H9 (cell line): ENCODE results near the gene PHACTR1. TPM values are rescaled to one million over a fixed set of nuclear protein-coding genes. Genes with fewer than 3 reads are reported as not detected.

Experiments
- DNase-seq: peaks from one replicate; pipeline ENCODE4 v3.0.0-alpha.2; 2017
- H2AFZ ChIP-seq: one replicate; pipeline ENCODE4 v1.6.1; 2013; ENCODE audit warnings: mild to moderate bottlenecking, low read length, control low read depth, moderate library complexity
- H2AK5ac ChIP-seq: 2 replicates; pipeline ENCODE4 v1.6.1; 2013; ENCODE audit warnings: low read length, control low read depth, mixed read lengths; ENCODE audit not compliant: insufficient read length
- H2BK120ac ChIP-seq: one replicate; pipeline ENCODE4 v1.6.1; 2013; ENCODE audit warnings: low read depth, mild to moderate bottlenecking, low read length, control low read depth, inconsistent platforms; ENCODE audit not compliant: poor library complexity, severe bottlenecking
- H2BK12ac ChIP-seq: 2 replicates; pipeline ENCODE4 v1.6.1; 2013; ENCODE audit warnings: low read length, control low read depth, mixed read lengths, low read depth; ENCODE audit not compliant: insufficient read length
- H2BK15ac ChIP-seq: 2 replicates; pipeline ENCODE4 v1.6.1; 2013; ENCODE audit warnings: low read depth, low read length, control low read depth
- H2BK20ac ChIP-seq: one replicate; pipeline ENCODE4 v1.6.1; 2013; ENCODE audit warnings: low read depth, mild to moderate bottlenecking, low read length, control low read depth, inconsistent platforms; ENCODE audit not compliant: poor library complexity, severe bottlenecking
- H2BK5ac ChIP-seq: 2 replicates; pipeline ENCODE4 v1.6.1; 2013; ENCODE audit warnings: low read length, control low read depth, mixed read lengths; ENCODE audit not compliant: insufficient read length
- H3K14ac ChIP-seq: 2 replicates; pipeline ENCODE4 v1.6.1; 2013; ENCODE audit warnings: low read length, control low read depth; ENCODE audit not compliant: insufficient read depth
- H3K18ac ChIP-seq: 2 replicates; pipeline ENCODE4 v1.6.1; 2013; ENCODE audit warnings: low read depth, mild to moderate bottlenecking, mixed read lengths, low read length, control low read depth; ENCODE audit not compliant: insufficient read length
- H3K23ac ChIP-seq: 2 replicates; pipeline ENCODE4 v1.6.1; 2013; ENCODE audit warnings: low read length, control low read depth, mixed read lengths, low read depth; ENCODE audit not compliant: insufficient read length
- H3K23me2 ChIP-seq: 2 replicates; pipeline ENCODE4 v1.6.1; 2013; ENCODE audit warnings: low read depth, mild to moderate bottlenecking, mixed read lengths, low read length, control low read depth; ENCODE audit not compliant: insufficient read length, poor library complexity, severe bottlenecking
- H3K27ac ChIP-seq: 2 replicates; pipeline ENCODE4 v1.5.1; 2013; ENCODE audit warnings: low read length, control low read depth, mixed read lengths, low read depth; ENCODE audit not compliant: insufficient read length
- H3K27me3 ChIP-seq: 2 replicates; pipeline ENCODE4 v1.6.1; 2013; ENCODE audit warnings: low read length, control low read depth, inconsistent platforms; ENCODE audit not compliant: insufficient read depth
- H3K4ac ChIP-seq: 2 replicates; pipeline ENCODE4 v1.6.1; 2013; ENCODE audit warnings: low read depth, mild to moderate bottlenecking, control low read depth, inconsistent platforms, low read length, moderate library complexity
- H3K4me1 ChIP-seq: 2 replicates; pipeline ENCODE4 v1.6.1; 2013; ENCODE audit warnings: low read length, control low read depth, inconsistent platforms; ENCODE audit not compliant: insufficient read depth
- H3K4me2 ChIP-seq: 2 replicates; pipeline ENCODE4 v1.6.1; 2013; ENCODE audit warnings: low read length, control low read depth, mixed read lengths; ENCODE audit not compliant: insufficient read length, insufficient read depth
- H3K56ac ChIP-seq: 2 replicates; pipeline ENCODE4 v1.6.1; 2013; ENCODE audit warnings: low read depth, mild to moderate bottlenecking, mixed read lengths, low read length, control low read depth; ENCODE audit not compliant: insufficient read length
- H3K79me1 ChIP-seq: 2 replicates; pipeline ENCODE4 v1.6.1; 2013; ENCODE audit warnings: low read depth, mild to moderate bottlenecking, moderate library complexity, low read length, control low read depth, inconsistent platforms; ENCODE audit not compliant: insufficient read depth, poor library complexity, severe bottlenecking
- H3K79me2 ChIP-seq: 2 replicates; pipeline ENCODE4 v1.6.1; 2013; ENCODE audit warnings: low read length, control low read depth, inconsistent platforms; ENCODE audit not compliant: insufficient read depth
- H3K9ac ChIP-seq: 2 replicates; pipeline ENCODE4 v1.6.1; 2013; ENCODE audit warnings: low read length, control low read depth, mixed read lengths; ENCODE audit not compliant: insufficient read length; ENCODE audit errors: extremely low read depth
- H3K9me3 ChIP-seq: one replicate; pipeline ENCODE4 v1.6.1; 2013; ENCODE audit warnings: low read depth, low read length, inconsistent platforms; ENCODE audit not compliant: control insufficient read depth
- H3T11ph ChIP-seq: one replicate; pipeline ENCODE4 v1.6.1; 2013; ENCODE audit warnings: mild to moderate bottlenecking, low read length, control low read depth, inconsistent platforms
- H4K20me1 ChIP-seq: one replicate; pipeline ENCODE4 v1.6.1; 2013; ENCODE audit not compliant: control insufficient read depth, insufficient read length, insufficient read depth
- H4K5ac ChIP-seq: 2 replicates; pipeline ENCODE4 v1.6.1; 2013; ENCODE audit warnings: low read depth, mild to moderate bottlenecking, mixed read lengths, low read length, control low read depth; ENCODE audit not compliant: insufficient read length
- H4K8ac ChIP-seq: replicated peaks from 2 replicates; pipeline ENCODE4 v1.6.1; 2013; ENCODE audit warnings: low read length, control low read depth, mixed read lengths, low read depth; ENCODE audit not compliant: insufficient read length
- H4K91ac ChIP-seq: 2 replicates; pipeline ENCODE4 v1.6.1; 2013; ENCODE audit warnings: low read depth, mild to moderate bottlenecking, moderate library complexity, mixed read lengths, low read length, control low read depth; ENCODE audit not compliant: insufficient read length
- H3K27ac Mint-ChIP-seq, 3 experiments: 2 replicates in 2 of 3; 3 replicates in 1 of 3; pipeline ENCODE4 v1.8.0; 2020 to 2021; ENCODE audit warnings: mixed read lengths in 3 of 3, mild to moderate bottlenecking in 1 of 3, moderate library complexity in 1 of 3
- H3K27me3 Mint-ChIP-seq: 2 replicates; pipeline ENCODE4 v1.8.0; 2021; ENCODE audit warnings: low read depth, mild to moderate bottlenecking, moderate library complexity, mixed read lengths
- H3K36me3 Mint-ChIP-seq, 3 experiments: 2 replicates in 2 of 3; 3 replicates in 1 of 3; pipeline ENCODE4 v1.8.0; 2020 to 2021; ENCODE audit warnings: low read depth in 3 of 3, mixed read lengths in 3 of 3; ENCODE audit not compliant: insufficient read depth in 1 of 3
- H3K4me1 Mint-ChIP-seq, 2 experiments: 2 replicates each; pipeline ENCODE4 v1.8.0; 2020; ENCODE audit warnings: mixed read lengths in 2 of 2
- H3K4me3 Mint-ChIP-seq, 2 experiments: 2 replicates in 1 of 2; 3 replicates in 1 of 2; pipeline ENCODE4 v1.8.0; 2020 to 2021; ENCODE audit warnings: mild to moderate bottlenecking in 2 of 2, mixed read lengths in 2 of 2, moderate library complexity in 1 of 2
- H3K9me3 Mint-ChIP-seq, 2 experiments: 2 replicates in 1 of 2; 3 replicates in 1 of 2; pipeline ENCODE4 v1.8.0; 2020; ENCODE audit warnings: mild to moderate bottlenecking in 2 of 2, mixed read lengths in 2 of 2, moderate library complexity in 1 of 2
- CTCF ChIP-seq: fragments of 200-600 bp; sonication (generic); conservative IDR thresholded peaks from 3 replicates; pipeline ENCODE4 v1.8.0; 2021; ENCODE audit warnings: antibody characterized with exemption, mild to moderate bottlenecking
- WGBS: extraction: QIAGEN DNeasy Blood & Tissue Kit; methylation state at CpG from one replicate; pipeline ENCODE4 v1.1.7; 2013; ENCODE audit warnings: missing lambda C conversion rate, low lambda C conversion rate, mixed read lengths; ENCODE audit not compliant: insufficient read length; ENCODE audit errors: extremely low coverage; 5-methylcytosine and 5-hydroxymethylcytosine counted together
- total RNA-seq: library from RNA; stranded (reverse); gene quantifications from 2 replicates; pipeline ENCODE4 v1.2.1, GENCODE V29; 2021

The PHACTR1 gene
- total RNA-seq, 1 experiment from 2014 or later = 15.9 TPM

GRCh38 chr6:13294499-13295069, 578.0 kb downstream of the PHACTR1 start:
- H3K4me3 Mint-ChIP-seq = no peak overlapping the region
- no peak overlapping the region for H3K27ac Mint-ChIP-seq
- no peak overlapping the region for H3K9ac ChIP-seq
- no peak overlapping the region for H3K4me2 ChIP-seq
- no peak overlapping the region for H2BK20ac ChIP-seq
- H2BK5ac ChIP-seq = no peak overlapping the region
- H2AK5ac ChIP-seq = no peak overlapping the region
- H3K79me1 ChIP-seq = no peaks in the 10 kb centered on the region
- no peak overlapping the region for H3K56ac ChIP-seq
- WGBS = no CpG with 5 or more reads among the region's 13 CpGs
- H3K23me2 ChIP-seq = no peaks in the 10 kb centered on the region
- no peaks in the 10 kb centered on the region for H4K20me1 ChIP-seq
- H3K27me3 Mint-ChIP-seq = no peaks in the 10 kb centered on the region
- H2BK120ac ChIP-seq = no peak overlapping the region
- no peak for DNase-seq
- peaks cover 0 to 3% of the 10 kb centered on the region in 2 experiments; a peak in 1 of 4 replicates for H3K4me1 Mint-ChIP-seq
- H3K27me3 ChIP-seq = no peaks in the 10 kb centered on the region
- no peak overlapping the region for H3K27ac ChIP-seq
- H3K36me3 Mint-ChIP-seq = peaks cover 30 to 67% (median 61%) of the 10 kb centered on the region in 3 experiments; a peak in 6 of 7 replicates
- H3K4ac ChIP-seq = no peak overlapping the region
- H3K79me2 ChIP-seq = no peaks in the 10 kb centered on the region
- no peak overlapping the region for H2AFZ ChIP-seq
- H2BK15ac ChIP-seq = no peak overlapping the region
- no peak for TF ChIP-seq CTCF
- no peak overlapping the region for H3K23ac ChIP-seq
- H3T11ph ChIP-seq = no peak overlapping the region
- no peak overlapping the region for H3K18ac ChIP-seq
- no peak overlapping the region for H4K5ac ChIP-seq
- no peak overlapping the region for H2BK12ac ChIP-seq
- peaks cover 0 to 1% of the 10 kb centered on the region in 2 experiments; a peak in 1 of 5 replicates for H3K9me3 Mint-ChIP-seq
- H3K9me3 ChIP-seq = no peaks in the 10 kb centered on the region
- H3K14ac ChIP-seq = no peak overlapping the region
- no peaks in the 10 kb centered on the region for H3K4me1 ChIP-seq
- no peak overlapping the region for H4K91ac ChIP-seq
- no peak overlapping the region for H4K8ac ChIP-seq
